ENCODE data around the gene KRTAP10-10.
"Not testable (repeated sequence)": the region's sequence is repeated elsewhere in the genome, so short reads cannot be mapped to it uniquely, and the experiment has no call there.

- TF ChIP-seq TAF1 (IDR thresholded peaks at IDR 0.05; ENCODE audit: low read depth, low read length); POLR2A (IDR thresholded peaks at IDR 0.05; ENCODE audit: low read depth, low read length); POLR2AphosphoS5 (IDR thresholded peaks at IDR 0.05; ENCODE audit: low read depth, low read length); SPI1 (IDR thresholded peaks at IDR 0.05; ENCODE audit: low read depth, low read length); PAX5 (IDR thresholded peaks at IDR 0.05; ENCODE audit: insufficient read depth, low read length, severe bottlenecking); POU2F2 (IDR thresholded peaks at IDR 0.05; ENCODE audit: low read depth, low read length): not testable (repeated sequence)
These were observed 9.4 kb downstream of the KRTAP10-10 start, which contains the start of gene KRTAP10-11 for GRCh38 chr21:44646366-44647221.
